HG03097 (cell line): ENCODE results near the gene BICD1.
"Not testable (repeated sequence)": the region's sequence is repeated elsewhere in the genome, so short reads cannot be mapped to it uniquely, and the experiment has no call there.

ENCODE experiments used
- ATAC-seq: cut with Tn5 transposase; IDR thresholded peaks from one replicate; pipeline ENCODE4 v1.9.1; 2021; ENCODE audit not compliant: unreplicated experiment, low FRiP score

BICD1 gene

DNA sequence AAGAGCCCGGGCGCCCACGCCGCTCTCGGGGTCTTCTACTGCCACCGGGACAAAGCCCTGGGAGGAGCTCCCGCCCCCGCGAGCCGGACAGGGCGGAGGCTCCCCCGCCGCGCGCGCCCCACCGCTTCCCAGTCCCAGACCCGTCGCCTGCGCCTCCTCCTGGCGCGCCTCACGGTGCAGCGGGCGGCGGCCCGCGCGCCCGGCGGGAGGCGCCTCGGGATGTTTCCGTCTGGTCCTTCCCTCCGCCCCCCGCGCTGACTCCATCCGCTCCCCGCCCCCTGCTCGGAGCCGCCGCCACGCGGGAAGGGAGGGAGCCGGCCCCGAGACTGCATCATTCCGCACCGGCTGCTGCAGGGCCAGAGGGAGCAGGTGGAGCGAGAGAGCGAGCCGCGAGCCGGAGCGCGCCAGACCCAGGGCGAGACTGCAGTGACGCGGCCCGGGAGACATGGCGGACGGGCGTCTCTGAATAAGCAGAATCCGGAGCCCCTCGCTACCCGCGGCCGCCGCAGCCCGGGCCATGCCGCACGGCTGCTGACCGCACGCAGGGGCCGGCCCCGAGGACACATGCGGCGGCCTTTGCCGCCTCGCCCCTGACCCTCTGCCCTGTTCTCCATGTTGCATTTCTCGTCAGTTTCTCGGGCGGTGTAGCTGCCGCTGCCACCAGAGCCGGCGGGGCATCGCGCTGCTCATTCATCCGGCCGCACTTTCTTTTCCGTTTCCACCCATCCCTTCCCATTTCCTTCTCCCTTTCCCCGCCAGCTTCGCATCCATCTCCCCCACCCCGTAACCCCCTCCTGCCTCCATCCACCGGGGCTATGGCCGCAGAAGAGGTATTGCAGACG lies at the start of gene BICD1:
Gene BICD1, plus strand, starts transcription at position 331 of the 842 bp plus-strand sequence. Its CDS starts 485 bp downstream, at position 816.
- peak; percentile 73 for ATAC-seq

DNA sequence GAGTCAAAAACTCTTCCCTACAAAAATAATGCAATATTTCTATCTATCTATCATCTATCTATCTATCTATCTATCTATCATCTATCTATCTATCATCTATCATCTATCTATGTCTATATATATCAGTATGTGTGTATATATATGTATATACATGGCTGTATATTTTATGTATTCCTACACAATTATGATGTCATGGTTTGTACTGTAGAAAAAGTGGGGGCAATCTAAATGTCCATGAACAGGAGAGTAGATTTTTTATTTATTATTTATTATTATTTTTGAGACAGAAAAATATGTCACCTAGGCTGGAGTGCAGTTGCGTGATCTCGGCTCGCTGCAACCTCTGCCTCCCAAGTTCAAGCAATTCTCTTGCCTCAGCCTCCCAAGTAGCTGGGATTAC lies 45.6 kb upstream of the BICD1 start:
- ATAC-seq, result no peak

- no peak for ATAC-seq
Observed at GRCh38 chr12:32062881-32063280, 43.8 kb upstream of the BICD1 start.

GRCh38 chr12:32063796-32064195 lies 42.9 kb upstream of the BICD1 start:
- no peak for ATAC-seq

- no peak for ATAC-seq
Observed at GRCh38 chr12:32066206-32066605, 40.4 kb upstream of the BICD1 start.

- no peak for ATAC-seq
Observed at GRCh38 chr12:32069071-32069470, 37.6 kb upstream of the BICD1 start.

DNA sequence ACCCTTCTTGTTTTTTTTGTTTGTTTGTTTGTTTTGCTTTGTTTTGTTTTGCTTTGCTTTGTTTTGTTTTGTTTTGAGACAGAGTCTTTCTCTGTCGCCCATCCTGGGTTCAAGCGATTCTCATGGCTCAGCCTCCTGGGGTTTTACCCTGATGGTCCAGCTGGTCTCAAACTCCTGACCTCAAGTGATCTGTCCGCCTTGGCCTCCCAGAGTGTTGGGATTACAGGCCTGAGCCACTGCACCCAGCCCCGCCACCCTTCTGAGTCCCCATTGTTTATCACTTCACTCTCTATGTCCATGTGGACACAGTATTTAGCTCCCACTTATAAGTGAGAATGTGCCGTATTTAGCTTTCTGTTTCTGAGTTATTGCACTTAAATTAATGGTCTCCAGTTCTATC lies 36.9 kb upstream of the BICD1 start:
- no peak for ATAC-seq

DNA sequence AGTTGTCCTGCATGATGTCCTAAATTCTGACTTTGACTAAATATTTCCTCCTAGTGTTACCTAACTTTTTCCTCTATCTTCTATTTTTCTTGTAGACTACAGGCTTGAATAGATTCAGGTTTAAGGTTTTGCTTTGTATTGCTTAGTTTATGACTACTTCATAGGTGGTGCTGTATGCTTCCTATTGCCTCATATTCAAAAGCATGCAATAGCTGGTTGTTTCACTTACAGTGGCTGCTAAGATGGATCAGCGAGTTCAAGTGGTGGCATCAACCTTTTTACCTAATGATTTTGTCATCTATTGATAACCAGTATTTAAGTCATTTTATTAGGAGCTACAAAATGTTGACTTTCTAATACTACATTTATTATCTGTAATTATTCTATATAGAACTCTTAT lies 36.3 kb upstream of the BICD1 start:
- ATAC-seq, result no peak

GRCh38 chr12:32072102-32072501 lies 34.5 kb upstream of the BICD1 start:
- no peak for ATAC-seq

DNA sequence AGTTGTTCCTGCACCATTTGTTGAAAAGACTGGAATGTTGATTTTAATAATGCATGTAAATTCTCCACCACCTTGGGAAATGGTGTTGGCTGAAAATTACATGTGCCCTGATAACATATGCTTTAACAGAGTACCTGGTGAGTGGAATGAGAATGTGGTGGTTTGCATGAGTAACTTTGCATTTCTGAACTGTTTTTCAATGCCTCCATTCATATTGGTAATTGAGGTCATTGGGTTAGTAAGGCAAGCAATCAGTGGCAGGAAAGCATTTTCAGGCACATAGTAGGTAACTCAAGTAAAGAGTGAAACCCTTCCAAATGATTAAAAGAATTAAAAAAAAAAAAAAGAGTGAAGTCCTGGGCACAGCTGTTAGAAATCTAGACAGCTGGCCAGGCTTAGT lies 32.2 kb upstream of the BICD1 start:
- ATAC-seq, result no peak

DNA sequence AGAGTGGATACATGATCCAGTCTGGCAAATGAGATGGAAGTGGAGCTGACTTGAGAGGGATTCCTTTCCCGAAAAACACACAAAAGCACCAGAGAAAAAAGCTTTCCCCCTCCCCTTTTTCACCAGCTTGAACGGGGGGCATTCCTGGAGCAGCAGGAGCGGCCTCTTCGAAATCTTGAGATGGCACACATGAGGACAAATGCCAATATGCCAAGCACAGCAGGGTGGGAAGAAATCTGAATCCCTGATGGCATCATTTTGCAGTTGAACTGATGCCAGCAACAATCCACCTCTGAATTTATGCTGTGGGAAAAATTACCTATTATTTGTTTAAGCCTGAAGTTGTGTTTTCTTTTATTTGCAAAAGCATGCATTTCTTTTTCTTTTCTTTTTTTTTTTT lies 29.7 kb upstream of the BICD1 start:
- no peak for ATAC-seq

DNA sequence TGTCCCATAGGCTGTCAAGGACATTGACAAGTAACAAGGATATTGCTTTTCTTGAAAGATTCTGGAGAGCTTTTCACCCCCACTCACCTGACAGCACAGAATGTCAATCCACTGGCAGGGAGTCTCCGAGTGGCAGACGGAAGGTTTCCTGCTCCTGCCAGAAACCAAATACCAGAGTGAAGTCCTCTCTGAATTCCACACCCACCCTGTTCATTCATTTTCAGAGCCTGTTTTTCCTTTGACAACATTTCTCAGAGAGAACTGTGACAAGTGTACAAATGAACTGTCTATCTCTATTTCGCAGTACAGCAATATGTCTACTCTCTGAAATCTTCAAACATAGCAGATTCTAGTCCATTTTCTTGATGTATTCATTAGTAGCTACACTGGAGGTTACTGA lies 26.2 kb upstream of the BICD1 start:
- no peak for ATAC-seq

DNA sequence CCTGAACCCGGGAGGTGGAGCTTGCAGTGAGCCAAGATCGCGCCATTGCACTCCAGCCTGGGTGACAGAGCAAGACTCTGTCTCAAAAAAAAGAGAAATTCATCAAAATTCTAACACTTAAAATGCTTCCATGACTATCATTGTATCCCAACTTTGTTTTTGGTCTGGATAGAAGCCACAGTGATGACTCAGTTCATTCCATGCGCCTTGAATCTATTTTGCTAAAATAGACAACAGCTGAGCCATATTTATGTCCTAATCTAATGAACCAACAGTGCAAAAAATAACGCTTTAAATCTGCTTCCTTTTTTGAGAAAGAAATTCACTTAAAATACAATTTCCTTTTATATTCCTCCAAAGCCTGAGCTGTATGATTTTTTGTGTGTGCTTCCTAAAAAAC lies 23.2 kb upstream of the BICD1 start:
- ATAC-seq, result no peak

GRCh38 chr12:32084017-32084688 lies 22.5 kb upstream of the BICD1 start:
- ATAC-seq, result no peak

- no peak for ATAC-seq
Observed at GRCh38 chr12:32084753-32085152, 21.9 kb upstream of the BICD1 start.

GRCh38 chr12:32087306-32087705 lies 19.3 kb upstream of the BICD1 start:
- ATAC-seq, result no peak

DNA sequence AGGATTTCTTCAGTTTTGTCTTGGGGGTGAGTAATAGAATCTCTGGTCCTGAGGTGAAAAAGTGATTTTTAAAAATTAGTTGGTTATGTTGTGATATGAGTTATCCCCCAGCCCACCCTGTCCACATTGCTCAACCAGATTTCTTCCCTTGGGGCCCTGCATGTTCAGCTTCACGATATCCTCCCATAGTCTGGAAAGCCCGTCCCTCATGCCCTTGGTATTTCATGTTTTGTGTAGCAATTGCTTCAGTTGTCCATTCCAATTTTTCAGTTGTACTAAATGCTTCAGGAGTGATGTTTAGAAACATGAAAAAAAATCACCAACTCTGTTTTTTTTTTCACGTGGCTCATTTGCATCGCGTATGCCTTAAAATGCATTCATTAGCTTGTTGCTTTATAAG lies 17.5 kb upstream of the BICD1 start:
- ATAC-seq, result no peak

- ATAC-seq, result no peak
Observed at GRCh38 chr12:32089586-32089985, 17.1 kb upstream of the BICD1 start.

- no peak for ATAC-seq
Observed at GRCh38 chr12:32091696-32092095, 15.0 kb upstream of the BICD1 start.

GRCh38 chr12:32098112-32098511 lies 8.5 kb upstream of the BICD1 start:
- no peak for ATAC-seq

DNA sequence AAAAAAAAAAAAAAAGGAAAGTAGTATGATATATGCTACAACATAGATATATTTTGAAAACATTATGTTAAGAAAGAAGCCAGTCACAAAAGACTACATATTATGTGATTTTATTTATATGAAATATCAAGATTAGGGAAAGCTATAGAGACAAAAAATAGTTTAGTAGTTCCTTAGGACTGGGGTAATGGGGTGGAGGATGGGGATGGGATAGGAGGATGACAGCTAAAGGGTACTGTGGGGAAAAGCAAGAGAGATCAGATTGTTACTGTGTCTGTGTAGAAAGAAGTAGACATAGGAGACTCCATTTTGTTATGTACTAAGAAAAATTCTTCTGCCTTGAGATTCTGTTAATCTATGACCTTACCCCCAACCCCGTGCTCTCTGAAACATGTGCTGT lies 7.4 kb upstream of the BICD1 start:
- ATAC-seq, result not testable (repeated sequence)

- ATAC-seq, result no peak
Observed at GRCh38 chr12:32100361-32100760, 6.3 kb upstream of the BICD1 start.
